ENCODE data around the gene COQ2. TPM values are rescaled to one million over a fixed set of nuclear protein-coding genes. Genes with fewer than 3 reads are reported as not detected.
"Not testable (repeated sequence)": the region's sequence is repeated elsewhere in the genome, so short reads cannot be mapped to it uniquely, and the experiment has no call there.

The COQ2 gene
- total RNA-seq, 3 donors from 2014 or later = 13.3 to 16.4 (median 15.0) TPM

DNA sequence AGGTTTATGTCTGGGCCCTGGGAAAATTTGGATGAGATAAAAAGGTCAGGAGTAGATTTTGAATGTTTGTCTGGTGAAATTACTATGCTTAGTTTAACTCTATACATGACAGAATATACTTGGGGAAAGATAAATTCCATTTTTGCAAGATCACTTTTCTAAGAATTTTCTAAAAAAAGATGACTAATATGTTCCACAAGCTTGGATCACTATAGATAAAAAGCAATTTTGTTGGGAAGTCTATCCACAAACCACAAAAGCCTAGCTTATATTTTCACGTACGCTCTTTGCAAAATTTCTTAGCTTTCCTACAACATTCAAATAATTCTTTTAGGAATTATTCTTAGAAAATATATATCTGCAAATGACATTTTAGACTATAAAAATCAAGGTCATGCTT lies 20.6 kb upstream of the COQ2 start:
- H3K4me3 Mint-ChIP-seq = no peak overlapping the region
- no peaks in the 10 kb centered on the region for H3K27me3 Mint-ChIP-seq (ENCODE audit: low read depth)
- ATAC-seq (no peak), DNase-seq (no peak)
- peaks cover 24% of the 10 kb centered on the region for H3K36me3 Mint-ChIP-seq (ENCODE audit: insufficient read depth)
- H3K4me1 Mint-ChIP-seq (ENCODE audit: low read depth) = no peaks in the 10 kb centered on the region
- H3K9me3 Mint-ChIP-seq = no peaks in the 10 kb centered on the region

GRCh38 chr4:83297548-83298260 lies 13.1 kb upstream of the COQ2 start:
- no peak overlapping the region for H3K4me3 Mint-ChIP-seq
- H3K27me3 Mint-ChIP-seq (ENCODE audit: low read depth) = no peaks in the 10 kb centered on the region
- no peak for DNase-seq

DNA sequence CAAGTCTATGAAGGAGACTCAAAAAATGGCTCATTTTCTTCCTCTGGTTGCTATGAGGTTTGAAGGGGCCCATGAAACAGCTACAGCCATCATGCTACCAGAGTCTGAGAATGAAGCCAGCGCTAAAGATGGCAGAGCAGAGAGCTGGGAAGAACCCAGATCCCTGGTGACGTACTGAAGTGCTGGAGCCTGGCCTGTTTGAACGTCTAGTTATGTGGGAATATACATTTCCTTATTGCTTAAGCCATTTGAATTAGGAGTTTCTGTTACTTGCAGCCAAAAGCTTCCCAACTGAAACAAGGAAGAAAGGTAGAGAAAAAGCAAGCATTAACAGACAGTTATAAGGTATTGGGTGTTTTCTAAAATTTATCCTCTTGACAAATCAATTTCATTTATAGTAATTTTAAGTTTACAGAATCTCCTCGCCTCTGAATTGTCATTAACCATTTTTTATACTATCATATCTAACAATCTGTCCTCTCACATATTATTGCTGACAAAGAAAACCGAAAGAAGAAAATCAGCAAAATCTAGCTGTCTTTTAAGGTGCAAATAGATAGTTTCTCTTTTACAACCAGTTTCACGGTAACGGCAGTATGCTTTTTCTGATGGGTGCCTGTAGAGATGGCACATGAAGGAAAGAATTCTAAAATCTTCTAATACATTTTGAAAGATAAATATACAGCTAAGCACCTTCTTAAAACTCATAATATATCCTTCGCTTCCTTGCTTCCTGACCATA lies 8.9 kb upstream of the COQ2 start:
- no peak for ATAC-seq
- no peak for DNase-seq
- H3K4me3 Mint-ChIP-seq = no peak overlapping the region
- no peaks in the 10 kb centered on the region for H3K27me3 Mint-ChIP-seq (ENCODE audit: low read depth)
- peaks cover 12% of the 10 kb centered on the region for H3K4me1 Mint-ChIP-seq (ENCODE audit: low read depth)
- H3K36me3 Mint-ChIP-seq (ENCODE audit: insufficient read depth) = peaks cover 8% of the 10 kb centered on the region
- peaks cover 6% of the 10 kb centered on the region for H3K9me3 Mint-ChIP-seq

More at GRCh38 chr4:83297548-83298260, 13.1 kb upstream of the COQ2 start:
- H3K4me1 Mint-ChIP-seq (ENCODE audit: low read depth) = peaks cover 14% of the 10 kb centered on the region
- H3K9me3 Mint-ChIP-seq = no peaks in the 10 kb centered on the region
- H3K36me3 Mint-ChIP-seq (ENCODE audit: insufficient read depth) = peaks cover 11% of the 10 kb centered on the region
- ATAC-seq = no peak

- ATAC-seq; H3K4me3 Mint-ChIP-seq; H3K9me3 Mint-ChIP-seq; DNase-seq; H3K27me3 Mint-ChIP-seq (ENCODE audit: low read depth); H3K36me3 Mint-ChIP-seq (ENCODE audit: insufficient read depth); H3K4me1 Mint-ChIP-seq (ENCODE audit: low read depth): not testable (repeated sequence)
These were observed 5.6 kb upstream of the COQ2 start for GRCh38 chr4:83290059-83290774.

- not testable (repeated sequence) for H3K9me3 Mint-ChIP-seq; H3K36me3 Mint-ChIP-seq (ENCODE audit: insufficient read depth); H3K27me3 Mint-ChIP-seq (ENCODE audit: low read depth); DNase-seq; H3K4me3 Mint-ChIP-seq; ATAC-seq
- peaks cover 15% of the 10 kb centered on the region for H3K4me1 Mint-ChIP-seq (ENCODE audit: low read depth)
These were observed 3.8 kb upstream of the COQ2 start for GRCh38 chr4:83288381-83288780.

DNA sequence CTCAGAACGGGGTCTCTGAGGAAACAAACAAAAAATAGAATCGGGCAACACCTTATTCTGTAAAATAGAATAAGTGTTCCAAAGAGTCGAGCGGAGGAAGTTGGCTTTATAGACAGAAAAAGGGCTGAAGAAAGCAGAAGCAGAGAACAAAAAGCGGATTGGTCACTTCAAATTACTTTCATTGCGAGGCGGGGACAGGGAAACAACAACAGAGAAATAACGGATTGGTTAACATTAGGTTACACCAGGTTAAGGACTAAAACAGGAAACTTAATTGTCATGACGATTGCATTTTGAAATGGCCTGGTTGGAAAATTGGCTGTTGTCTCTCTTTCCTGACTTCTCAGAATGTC lies 433 bp upstream of the COQ2 start:
- ATAC-seq (no peak), DNase-seq (no peak)
- H3K9me3 Mint-ChIP-seq = peaks cover under 1% of the 10 kb centered on the region
- no peaks in the 10 kb centered on the region for H3K27me3 Mint-ChIP-seq (ENCODE audit: low read depth)
- no peaks in the 10 kb centered on the region for H3K36me3 Mint-ChIP-seq (ENCODE audit: insufficient read depth)
- H3K4me3 Mint-ChIP-seq = peak overlapping the region; percentile 94
- peaks cover 32% of the 10 kb centered on the region for H3K4me1 Mint-ChIP-seq (ENCODE audit: low read depth)

GRCh38 chr4:83283181-83283580 lies 1.4 kb downstream of the COQ2 start:
- ATAC-seq (no peak), DNase-seq (no peak)
- Mint-ChIP-seq H3K27me3 (ENCODE audit: low read depth) (no peaks in the 10 kb centered on the region), H3K4me1 (ENCODE audit: low read depth) (peaks cover 32% of the 10 kb centered on the region), H3K4me3 (peak overlapping the region; percentile 89), H3K36me3 (ENCODE audit: insufficient read depth) (peaks cover 3% of the 10 kb centered on the region), H3K9me3 (no peaks in the 10 kb centered on the region)

- Mint-ChIP-seq H3K27me3 (ENCODE audit: low read depth) (no peaks in the 10 kb centered on the region), H3K4me1 (ENCODE audit: low read depth) (peaks cover 34% of the 10 kb centered on the region), H3K9me3 (no peaks in the 10 kb centered on the region), H3K4me3 (peak overlapping the region; percentile 44), H3K36me3 (ENCODE audit: insufficient read depth) (peaks cover 9% of the 10 kb centered on the region)
- DNase-seq = peak; percentile 33
- no peak for ATAC-seq
These were observed 2.5 kb downstream of the COQ2 start for GRCh38 chr4:83282049-83282535.

- H3K4me1 Mint-ChIP-seq (ENCODE audit: low read depth) = peaks cover 41% of the 10 kb centered on the region
These were observed 3.3 kb downstream of the COQ2 start for GRCh38 chr4:83281307-83281706.

GRCh38 chr4:83276299-83277040 lies 8.1 kb downstream of the COQ2 start:
- Mint-ChIP-seq H3K36me3 (ENCODE audit: insufficient read depth) (peaks cover 32% of the 10 kb centered on the region), H3K27me3 (ENCODE audit: low read depth) (no peaks in the 10 kb centered on the region), H3K9me3 (no peaks in the 10 kb centered on the region), H3K4me3 (no peak overlapping the region), H3K4me1 (ENCODE audit: low read depth) (peaks cover 23% of the 10 kb centered on the region)
- ATAC-seq (peak; percentile 77 to 82), DNase-seq (no peak)

More at GRCh38 chr4:83281307-83281706, 3.3 kb downstream of the COQ2 start:
- H3K9me3 Mint-ChIP-seq = no peaks in the 10 kb centered on the region
- H3K27me3 Mint-ChIP-seq (ENCODE audit: low read depth) = no peaks in the 10 kb centered on the region
- ATAC-seq (no peak), DNase-seq (no peak)
- H3K4me3 Mint-ChIP-seq = no peak overlapping the region
- peaks cover 13% of the 10 kb centered on the region for H3K36me3 Mint-ChIP-seq (ENCODE audit: insufficient read depth)

DNA sequence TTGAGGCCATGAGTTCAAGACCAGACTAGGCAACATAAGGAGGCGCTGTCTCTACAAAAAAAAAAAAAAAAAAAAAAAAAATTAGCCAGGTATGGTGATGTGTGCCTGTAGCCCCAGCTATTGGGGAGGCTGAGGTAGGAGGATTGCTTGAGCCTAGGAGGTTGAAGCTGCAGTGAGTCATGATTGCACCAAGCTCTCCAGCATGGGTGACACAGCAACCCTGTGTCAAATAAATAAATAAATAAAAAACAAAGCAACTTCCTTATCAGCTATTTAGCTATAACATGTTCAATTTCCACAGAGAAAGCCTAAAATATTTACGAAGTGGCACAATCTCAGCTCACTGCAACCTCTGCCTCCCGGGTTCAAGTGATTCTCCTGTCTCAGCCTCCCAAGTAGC lies 10.7 kb downstream of the COQ2 start:
- not testable (repeated sequence) for ATAC-seq; H3K9me3 Mint-ChIP-seq; DNase-seq; H3K4me3 Mint-ChIP-seq; H3K27me3 Mint-ChIP-seq (ENCODE audit: low read depth)
- Mint-ChIP-seq H3K36me3 (ENCODE audit: insufficient read depth) (peaks cover 32% of the 10 kb centered on the region), H3K4me1 (ENCODE audit: low read depth) (peaks cover 20% of the 10 kb centered on the region)

DNA sequence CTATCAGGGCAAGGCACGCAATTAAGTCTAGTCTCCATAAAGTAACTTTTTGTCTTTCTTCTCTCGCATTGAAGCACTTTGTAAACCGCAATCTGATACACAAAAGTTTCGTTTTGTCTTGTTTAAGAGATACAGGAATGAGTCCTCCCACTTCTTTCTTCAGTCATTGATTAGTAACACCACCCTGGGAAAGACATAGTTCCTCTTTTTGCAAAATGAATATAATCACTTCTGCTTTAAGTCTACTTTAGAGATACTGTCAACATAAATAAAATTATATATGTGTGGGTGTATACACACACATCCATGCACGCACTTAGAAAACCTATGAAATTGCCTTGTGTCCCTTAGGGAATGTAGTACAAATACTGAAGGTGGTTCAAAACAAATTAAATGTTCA lies 11.7 kb downstream of the COQ2 start:
- H3K9me3 Mint-ChIP-seq = no peaks in the 10 kb centered on the region
- ATAC-seq (peak; percentile 14 to 16), DNase-seq (no peak)
- no peak overlapping the region for H3K4me3 Mint-ChIP-seq
- peaks cover 25% of the 10 kb centered on the region for H3K4me1 Mint-ChIP-seq (ENCODE audit: low read depth)
- H3K36me3 Mint-ChIP-seq (ENCODE audit: insufficient read depth) = peaks cover 29% of the 10 kb centered on the region
- H3K27me3 Mint-ChIP-seq (ENCODE audit: low read depth) = no peaks in the 10 kb centered on the region

- ATAC-seq = no peak
- no peaks in the 10 kb centered on the region for H3K27me3 Mint-ChIP-seq (ENCODE audit: low read depth)
- H3K4me1 Mint-ChIP-seq (ENCODE audit: low read depth) = peaks cover 15% of the 10 kb centered on the region
- no peak for DNase-seq
- H3K9me3 Mint-ChIP-seq = no peaks in the 10 kb centered on the region
- H3K36me3 Mint-ChIP-seq (ENCODE audit: insufficient read depth) = peaks cover 20% of the 10 kb centered on the region
- no peak overlapping the region for H3K4me3 Mint-ChIP-seq
These were observed 15.3 kb downstream of the COQ2 start for GRCh38 chr4:83269256-83269655.

DNA sequence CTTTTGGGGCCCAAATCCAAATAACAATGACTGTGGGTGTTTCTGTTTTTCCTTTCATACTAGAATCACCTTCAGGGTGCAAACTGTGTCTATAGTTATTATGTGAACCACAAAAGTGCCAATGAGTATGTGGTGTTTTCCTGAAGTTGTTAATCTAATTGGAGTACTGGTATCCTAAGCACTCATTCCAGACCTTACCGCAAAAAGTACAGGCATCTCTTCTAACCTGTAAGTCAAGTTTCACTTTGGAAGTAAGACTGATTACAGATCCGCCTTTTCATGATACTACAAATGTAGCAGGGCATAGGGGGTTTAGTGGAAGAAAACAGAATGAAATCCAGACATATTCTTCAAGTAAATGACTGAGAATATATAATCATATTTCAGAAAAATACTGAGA lies 16.1 kb downstream of the COQ2 start:
- no peak for DNase-seq

More for the DNA sequence above, 16.1 kb downstream of the COQ2 start:
- Mint-ChIP-seq H3K27me3 (ENCODE audit: low read depth) (no peaks in the 10 kb centered on the region), H3K36me3 (ENCODE audit: insufficient read depth) (peaks cover 19% of the 10 kb centered on the region), H3K4me3 (no peak overlapping the region), H3K9me3 (no peaks in the 10 kb centered on the region), H3K4me1 (ENCODE audit: low read depth) (peaks cover 15% of the 10 kb centered on the region)
- ATAC-seq = no peak

All from activated T-cell treated with anti-CD3 and anti-CD28 coated beads, Interleukin-2, amount 50 U/mL, for 4 hours (primary cell).